NCI-H2196 (cell line): ENCODE results near the gene GPR137B.

Source experiments
- DNase-seq: peaks from one replicate; lab custom pipeline; 2025; ENCODE audit not compliant: unreplicated experiment; lab: John Stamatoyannopoulos, UW

GPR137B gene

DNA sequence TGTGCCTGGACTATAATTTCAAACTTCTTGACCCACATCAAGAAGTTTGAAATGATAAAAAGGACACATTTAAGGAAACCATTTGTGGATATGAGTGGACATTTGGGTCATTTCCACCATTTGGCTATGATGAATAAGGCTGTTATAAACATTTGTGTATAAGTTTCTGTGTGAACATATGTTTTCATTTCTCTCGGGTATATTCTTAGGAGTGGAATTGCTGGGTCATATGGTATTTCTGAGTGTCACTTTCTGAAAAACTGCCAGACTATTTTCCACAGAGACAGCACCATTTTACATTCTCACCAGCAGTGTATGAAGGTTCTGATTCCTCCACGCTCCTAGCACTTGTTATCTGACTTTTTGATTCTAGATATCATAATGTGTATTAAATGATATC, 50.8 kb downstream of the GPR137B start:
- no peak for DNase-seq

DNA sequence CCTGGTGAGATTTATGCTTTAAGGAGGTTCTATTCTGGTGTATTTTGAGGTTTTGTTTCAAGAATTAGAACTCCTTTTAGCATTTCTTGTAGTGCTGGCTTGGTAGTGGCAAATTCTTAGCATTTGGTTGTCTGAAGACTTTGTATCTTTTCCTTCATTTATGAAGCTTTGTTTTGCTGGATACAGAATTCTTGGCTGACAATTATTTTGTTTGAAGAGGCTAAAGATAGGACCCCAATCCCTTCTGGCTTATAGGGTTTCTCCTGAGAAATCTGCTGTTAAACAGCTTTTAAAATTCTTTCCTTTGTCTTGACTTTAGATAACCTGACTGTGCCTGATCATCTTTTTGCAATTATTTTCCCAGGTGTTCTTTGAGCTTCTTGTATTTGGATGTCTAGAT, 58.6 kb downstream of the GPR137B start:
- no peak for DNase-seq

DNA sequence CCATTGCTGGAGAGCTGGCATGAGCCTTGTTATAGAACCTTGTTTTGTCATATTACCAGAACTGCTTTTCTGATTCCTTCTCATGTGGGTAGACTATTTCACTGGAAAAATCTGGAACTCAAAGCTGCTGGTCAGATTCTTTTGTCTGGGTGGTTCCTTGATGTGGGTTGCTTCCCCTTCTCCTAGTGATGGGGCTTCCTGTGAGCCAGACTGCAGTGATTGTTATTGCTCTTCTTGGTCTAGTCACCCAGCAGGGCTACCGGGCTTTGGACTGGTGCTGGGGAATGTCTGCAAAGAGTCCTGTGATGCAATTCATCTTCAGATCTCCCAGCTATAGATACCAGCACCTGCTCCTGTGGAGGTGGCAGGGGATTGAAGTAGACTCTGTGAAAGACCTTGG, 59.4 kb downstream of the GPR137B start:
- no peak for DNase-seq

DNA sequence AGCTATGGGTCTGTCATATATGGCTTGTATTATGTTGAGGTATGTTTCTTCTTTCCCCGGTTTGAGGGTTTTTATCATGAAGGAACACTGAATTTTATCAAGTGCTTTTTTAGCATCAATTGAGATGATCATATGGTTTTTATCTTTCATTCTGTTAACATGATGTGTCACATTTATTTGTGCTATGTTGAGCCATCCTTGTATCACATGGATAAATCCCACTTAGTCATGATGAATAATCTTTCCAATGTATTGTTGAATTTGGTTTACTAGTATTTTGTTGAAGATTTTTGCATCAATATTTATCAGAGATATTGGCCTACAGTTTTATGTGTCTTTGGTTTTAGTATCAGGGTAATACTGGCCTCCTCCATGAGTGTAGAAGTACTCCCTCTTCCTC, 61.7 kb downstream of the GPR137B start:
- DNase-seq = no peak

DNA sequence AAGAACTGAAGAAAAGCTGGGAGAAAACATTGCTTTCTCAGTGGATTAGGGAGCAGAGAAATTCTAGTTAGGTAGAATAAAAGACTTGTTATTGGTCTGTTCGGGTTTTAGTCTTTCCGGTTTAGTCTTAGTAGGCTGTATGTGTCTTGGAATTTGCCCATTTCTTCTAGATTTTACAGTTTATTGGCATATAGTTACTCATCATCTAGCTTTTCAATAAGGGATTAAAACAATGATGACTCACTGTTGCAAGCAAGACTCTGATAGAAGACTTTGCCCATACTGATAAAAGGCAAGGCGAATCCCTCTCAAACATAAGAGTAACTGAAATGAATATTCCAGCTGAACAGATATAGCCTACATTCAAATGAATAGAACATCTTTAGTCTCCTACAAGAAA, 62.3 kb downstream of the GPR137B start:
- DNase-seq = no peak

DNA sequence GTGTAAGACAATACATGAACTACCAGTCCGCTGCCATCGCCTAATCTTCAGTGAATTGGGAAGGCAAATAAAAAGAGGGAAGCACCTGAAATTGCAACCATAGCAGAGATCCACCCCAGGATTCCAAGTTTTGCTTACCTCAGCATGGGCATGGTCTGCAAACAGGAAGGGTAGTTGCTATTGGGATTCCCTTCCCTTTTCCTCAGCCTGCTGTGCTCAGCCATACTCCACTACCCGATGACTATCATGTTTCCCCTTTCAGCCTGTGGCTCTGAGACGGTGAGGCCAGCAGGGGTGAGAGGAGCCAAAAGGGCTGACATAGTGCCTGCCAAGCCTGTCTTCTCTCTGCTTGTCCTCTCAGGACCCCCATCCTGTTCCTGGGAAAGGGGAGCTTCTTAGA, 64.2 kb downstream of the GPR137B start:
- no peak for DNase-seq

DNA sequence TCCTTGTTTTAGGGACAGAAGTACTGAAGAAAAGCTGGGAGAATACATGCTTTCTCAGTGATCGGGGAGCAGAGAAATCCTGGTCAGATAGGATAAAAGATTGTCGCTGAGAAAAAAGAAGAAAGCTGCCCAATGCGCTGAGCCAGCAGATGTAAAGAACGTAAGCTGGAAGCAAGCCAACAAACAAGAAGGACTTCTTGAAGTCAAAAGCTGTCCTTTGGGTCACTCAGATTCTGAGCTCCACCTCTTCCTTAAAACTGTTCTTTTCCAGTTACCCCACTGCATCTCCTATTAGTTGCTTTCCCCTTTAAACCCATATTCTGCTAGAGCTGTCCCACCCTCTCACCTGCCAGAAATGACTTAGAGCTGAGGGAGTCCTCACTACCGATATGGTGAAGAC, 64.8 kb downstream of the GPR137B start:
- DNase-seq = no peak

DNA sequence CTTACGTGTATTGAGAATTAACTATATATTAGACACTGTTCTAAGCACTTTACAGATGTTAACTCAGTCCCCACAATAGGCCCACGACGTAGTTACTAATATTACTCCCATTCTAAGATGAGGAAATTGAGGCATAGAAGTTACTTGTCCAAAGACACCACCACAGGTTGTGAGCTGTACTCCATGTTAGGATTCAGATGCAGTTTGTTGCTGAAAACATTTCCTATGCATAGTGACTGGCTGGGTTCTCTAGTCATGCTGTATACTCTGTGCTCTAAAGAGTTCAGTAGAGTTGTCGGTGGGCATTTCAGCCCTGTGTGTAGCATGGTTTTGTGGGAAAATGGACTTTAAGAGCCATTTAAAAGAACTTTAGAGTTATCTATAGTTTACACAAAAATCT, 65.2 kb downstream of the GPR137B start:
- DNase-seq = no peak

DNA sequence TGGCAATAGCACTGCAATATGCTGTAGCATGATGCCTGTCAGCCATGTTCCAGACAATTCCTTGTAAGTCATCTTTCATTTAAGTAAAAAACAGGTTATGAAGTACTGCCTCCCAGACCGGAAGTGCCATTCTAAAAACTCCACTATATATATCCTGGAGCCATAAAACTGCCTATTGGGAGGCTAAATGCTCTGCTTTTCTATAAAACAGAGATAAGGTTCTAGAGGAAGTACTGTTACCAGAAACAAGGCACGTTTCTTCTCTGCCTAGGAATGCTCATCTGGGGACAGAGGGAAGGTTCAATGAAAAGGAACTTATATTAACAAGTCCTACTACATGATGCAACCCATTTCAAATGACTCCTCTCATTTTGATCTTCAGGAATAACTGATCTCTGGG, 66.8 kb downstream of the GPR137B start:
- DNase-seq = no peak

DNA sequence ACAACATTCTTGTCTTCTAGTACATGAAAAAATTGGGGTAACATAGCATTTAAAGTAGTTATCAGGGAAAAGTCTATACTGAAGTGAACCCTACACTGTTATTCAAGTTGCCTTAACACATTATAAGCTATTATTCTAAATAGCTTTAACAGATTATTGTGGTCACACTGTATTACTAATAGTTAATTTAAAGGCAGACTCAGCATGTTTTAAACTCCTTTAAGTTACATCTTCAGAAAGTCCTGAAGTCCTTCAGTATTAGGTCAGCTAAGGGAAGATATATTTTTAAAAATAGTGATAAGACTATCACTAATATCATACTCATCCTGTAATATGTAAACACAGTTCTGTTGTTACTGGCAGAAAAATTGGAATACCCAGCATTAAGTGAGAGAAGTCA, 67.4 kb downstream of the GPR137B start:
- no peak for DNase-seq

DNA sequence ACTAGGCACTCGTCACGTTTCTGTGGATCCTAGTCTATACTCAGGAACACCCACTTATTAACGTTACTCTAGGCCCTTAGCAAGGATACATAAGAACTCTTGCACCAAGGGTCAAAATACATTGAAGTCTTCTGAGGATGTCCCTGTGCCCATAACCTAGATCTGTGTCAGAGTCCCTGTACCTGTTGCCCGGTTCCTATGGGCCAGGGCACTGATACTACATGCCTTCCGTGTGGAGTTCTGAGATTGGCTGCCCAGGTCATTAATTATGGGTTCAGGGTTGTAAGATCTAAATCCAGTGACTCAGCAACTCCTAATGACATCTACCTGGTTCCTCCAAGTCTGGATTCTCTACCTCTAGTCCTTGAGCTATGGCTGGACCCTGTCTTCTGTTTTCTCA, 69.5 kb downstream of the GPR137B start:
- DNase-seq = no peak

DNA sequence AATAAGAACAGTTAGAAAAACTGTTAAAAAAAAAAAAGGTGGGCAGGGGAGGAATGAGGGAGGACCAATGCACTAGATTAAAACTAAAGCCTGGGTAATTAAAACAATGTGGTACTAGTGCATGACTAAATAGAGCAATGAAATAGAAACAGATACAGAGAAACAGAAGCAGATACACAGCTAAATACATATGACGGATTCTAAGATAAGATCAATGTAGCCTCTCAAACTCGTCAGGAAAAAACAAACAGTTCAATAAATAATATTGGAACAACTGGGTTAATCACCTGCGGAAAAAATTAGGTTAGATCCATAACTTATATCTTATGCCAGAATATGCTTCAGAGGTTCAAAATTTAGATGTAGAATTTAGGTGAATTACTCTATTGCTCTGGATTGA, 71.2 kb downstream of the GPR137B start:
- DNase-seq = no peak

DNA sequence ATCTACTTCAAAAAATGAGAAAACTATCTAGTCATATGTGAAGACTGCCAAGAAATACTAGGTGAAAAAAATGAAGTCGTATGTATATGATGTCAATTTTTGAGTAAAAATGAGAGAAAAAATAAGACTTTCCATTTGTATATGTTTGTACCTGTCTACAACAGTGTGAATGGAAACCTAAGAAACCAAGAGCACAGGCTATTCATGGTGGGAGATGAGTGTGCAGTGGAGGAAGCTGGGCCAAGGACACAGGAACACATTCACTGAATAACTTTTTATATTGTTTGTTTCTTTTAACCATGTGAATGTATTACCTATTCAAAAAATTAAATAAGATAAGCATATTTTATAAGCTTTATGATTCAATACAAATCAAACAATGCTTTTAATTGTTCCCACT, 72.4 kb downstream of the GPR137B start:
- no peak for DNase-seq

DNA sequence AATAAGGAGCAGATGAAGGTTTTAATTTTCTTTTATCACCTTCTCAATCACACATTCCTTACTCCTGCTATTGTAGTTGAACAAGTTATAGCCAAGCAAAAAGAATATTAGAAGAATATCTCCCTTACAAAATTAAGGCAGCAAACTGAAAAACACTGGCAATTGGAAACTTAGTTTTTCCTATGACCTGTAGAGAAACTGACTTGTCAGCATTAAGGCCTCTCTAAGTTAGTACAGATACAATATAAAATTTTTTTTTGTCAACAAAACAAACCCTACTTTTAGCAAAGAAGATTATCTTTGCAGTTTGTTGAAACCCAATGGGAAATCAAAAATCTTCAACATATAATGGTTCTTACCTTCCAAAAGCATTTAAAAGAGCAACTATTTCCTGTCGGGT, 78.1 kb downstream of the GPR137B start:
- DNase-seq = no peak

DNA sequence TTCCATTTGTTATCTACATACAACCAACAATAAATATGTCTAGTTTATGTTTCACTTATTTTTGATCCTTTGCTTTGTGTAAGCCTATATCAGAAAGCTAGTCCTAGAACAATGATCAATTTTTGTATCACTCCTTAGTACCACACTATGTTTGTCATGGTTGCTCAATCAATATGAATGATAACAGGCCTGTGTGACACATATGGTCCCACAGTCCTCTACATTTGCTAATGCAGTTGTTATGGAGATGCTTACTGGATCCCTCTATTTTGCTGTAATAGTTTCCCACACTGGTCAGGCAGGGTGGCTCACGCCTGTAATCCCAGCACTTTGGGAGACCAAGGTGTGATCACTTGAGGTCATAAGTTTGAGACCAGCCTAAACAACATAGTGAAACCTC, 80.3 kb downstream of the GPR137B start:
- DNase-seq = no peak

DNA sequence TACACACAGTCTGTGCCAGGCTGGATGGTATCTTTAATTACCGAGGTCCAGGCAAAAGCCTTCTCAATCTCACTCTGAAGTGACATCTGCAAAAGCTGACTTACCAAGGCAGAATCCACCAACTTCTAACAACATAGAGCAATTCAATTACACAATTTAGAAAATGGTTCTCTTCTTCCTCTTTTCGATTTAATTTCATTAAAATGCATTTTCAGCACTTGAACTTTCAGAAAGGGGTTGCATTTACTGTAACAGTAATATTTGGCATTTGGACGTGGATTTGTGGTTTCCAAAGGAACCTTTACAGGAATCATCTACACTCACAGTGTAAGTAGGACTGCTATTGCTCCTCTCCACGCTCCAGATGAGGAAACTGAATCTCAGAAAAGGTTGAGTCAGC, 86.1 kb downstream of the GPR137B start:
- no peak for DNase-seq

DNA sequence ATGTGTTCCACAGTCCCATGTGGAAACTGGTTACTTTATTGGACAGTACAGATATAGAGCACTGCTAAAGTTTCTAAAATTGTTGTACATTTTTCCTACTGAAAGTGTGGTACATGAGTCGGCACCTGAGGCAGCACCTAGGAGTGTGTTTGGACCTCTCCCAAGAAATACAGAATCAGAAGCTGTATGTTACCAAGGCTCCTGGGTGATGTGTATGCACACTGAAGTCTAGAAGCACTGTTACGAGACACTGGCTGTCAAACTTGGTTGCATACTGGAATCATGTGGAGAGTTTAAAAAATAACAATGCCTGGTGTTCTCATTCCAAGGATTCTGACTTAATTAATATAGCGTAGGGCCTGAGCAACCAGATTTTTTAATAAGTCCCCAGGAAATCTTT, 92.8 kb downstream of the GPR137B start:
- DNase-seq = no peak

DNA sequence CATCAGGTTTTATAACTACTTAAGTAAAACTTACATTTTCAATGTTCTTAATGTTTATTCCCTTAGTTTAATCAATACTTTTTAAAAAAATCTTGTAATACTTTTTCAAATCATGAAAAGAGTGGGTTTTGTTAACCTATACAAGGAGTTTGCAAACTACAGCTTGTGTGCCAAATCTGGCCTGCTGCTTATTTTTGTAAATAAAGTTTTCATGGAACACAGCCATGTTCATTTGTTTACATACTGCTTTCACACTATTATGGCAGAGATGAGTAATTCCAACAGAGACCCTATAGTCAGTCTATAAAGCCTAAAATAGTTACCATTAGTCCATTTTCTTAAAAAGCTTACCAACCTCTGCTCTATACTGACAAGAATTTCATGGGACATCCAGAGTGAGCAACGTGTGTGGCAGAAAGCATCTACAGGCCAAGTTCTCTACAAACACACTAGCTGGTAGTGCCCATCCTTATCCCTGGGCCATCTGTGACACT, 96.8 kb downstream of the GPR137B start:
- DNase-seq = no peak

DNA sequence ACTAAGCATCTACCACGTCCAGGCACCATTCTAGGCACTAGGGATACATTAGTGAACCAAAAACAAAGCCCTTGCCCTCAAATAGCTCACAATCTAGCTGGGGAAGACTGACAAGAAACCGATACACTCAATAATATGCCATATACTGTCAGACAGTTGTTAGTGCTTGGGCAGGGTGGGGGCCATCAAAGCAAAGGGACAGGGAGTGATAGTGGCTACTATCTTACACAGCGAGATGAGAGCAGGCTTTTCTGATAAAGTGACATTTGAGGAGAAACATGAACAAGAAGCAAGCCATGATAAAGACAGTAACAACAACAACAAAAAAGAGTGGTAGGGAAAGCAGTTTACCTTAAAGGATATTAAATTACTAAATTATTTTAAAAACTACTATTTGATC, 98.3 kb downstream of the GPR137B start:
- no peak for DNase-seq

DNA sequence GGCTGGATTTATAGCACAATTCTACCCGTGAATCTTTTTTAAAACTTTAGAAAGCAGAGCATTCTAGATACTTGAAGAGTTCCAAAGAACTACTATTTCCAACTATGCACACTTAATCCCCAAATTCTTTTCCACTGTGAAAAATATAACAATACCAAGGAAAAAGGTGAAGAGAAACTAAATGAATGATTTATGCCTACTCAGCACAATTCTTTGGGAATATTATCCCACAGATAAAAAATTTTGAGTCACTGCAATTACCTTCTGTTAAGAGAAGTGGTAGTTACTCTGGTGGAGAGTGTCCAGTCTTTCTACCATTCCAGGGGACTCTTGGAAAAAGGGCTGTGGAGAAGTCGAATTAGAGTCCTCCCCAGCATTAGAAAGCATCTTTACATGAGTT, 100.2 kb downstream of the GPR137B start:
- DNase-seq = no peak

DNA sequence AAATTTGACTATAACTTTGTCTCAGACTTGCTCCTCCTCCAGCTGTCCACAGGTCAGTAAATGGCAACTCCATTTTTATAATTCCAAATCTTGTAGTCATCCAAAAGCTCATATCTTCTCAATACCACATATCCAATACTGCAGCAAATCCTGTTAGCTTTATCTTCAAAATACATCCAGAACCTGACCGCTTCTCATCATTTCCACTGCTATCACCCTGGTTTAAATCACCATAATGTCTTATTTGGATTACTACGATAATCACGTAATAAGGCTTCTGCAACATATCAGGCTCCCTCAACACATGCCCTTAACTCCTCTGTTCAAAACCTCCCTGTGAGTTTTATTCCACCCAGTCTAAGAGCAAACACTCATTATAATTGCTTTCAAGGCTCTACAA, 104.9 kb downstream of the GPR137B start:
- DNase-seq = no peak

DNA sequence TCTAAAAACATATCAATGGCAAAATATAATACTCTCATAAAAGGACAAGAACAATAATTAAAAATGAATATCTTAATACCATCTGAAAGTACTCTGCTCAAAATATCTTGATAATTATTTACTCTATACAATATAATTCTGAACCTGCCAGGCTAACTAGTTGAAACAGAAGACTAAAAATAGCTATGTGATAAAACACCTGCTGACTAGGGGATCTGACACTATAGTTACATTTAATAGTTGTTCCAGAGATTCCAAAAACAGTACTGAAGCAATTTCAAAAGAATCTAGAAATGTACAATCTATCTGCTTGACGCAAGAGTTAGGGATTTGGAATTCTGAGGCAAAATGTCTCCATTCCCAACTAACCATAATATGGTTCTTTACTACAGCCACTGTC, 109.2 kb downstream of the GPR137B start:
- no peak for DNase-seq

DNA sequence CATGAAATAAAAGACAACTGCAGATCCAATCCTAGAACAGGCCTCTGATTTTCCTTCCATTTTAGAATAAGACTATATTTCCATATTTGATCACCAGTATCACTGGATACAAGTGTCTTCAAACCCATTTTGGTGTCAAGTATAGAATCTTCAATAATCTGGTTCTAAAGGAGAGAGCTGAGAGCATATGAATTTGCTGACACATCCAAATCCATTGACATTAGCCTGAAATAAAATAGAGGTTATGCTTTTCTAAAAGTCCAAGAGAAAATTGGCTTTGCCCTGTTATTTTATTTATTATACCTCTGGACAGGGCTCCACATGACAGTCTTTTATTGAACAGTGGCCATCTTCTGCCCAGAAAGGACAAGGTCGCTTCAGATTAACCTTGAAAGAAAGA, 110.8 kb downstream of the GPR137B start:
- no peak for DNase-seq
